Glutamatergic neuron (in vitro differentiated cells): Measurements from ENCODE around the gene C12orf75. TPM values are rescaled to one million over a fixed set of nuclear protein-coding genes. Genes with fewer than 3 reads are reported as not detected.

Source experiments
- DNase-seq: peaks from one replicate; pipeline ENCODE4 v3.0.0; 2022
- H3K27ac Mint-ChIP-seq: one replicate; pipeline ENCODE4 v1.8.0; 2020; ENCODE audit warnings: mild to moderate bottlenecking, mixed read lengths, inconsistent platforms; ENCODE audit not compliant: unreplicated experiment
- H3K27me3 Mint-ChIP-seq: one replicate; pipeline ENCODE4 v1.8.0; 2020; ENCODE audit warnings: mild to moderate bottlenecking, moderate library complexity, mixed read lengths, inconsistent platforms; ENCODE audit not compliant: unreplicated experiment
- H3K36me3 Mint-ChIP-seq: one replicate; pipeline ENCODE4 v1.8.0; 2020; ENCODE audit warnings: mild to moderate bottlenecking, mixed read lengths, inconsistent platforms; ENCODE audit not compliant: unreplicated experiment
- H3K4me1 Mint-ChIP-seq: one replicate; pipeline ENCODE4 v1.8.0; 2020; ENCODE audit warnings: mild to moderate bottlenecking, low read depth, mixed read lengths, inconsistent platforms; ENCODE audit not compliant: unreplicated experiment
- H3K4me3 Mint-ChIP-seq: one replicate; pipeline ENCODE4 v1.8.0; 2020; ENCODE audit warnings: mild to moderate bottlenecking, mixed read lengths, inconsistent platforms; ENCODE audit not compliant: unreplicated experiment
- H3K9me3 Mint-ChIP-seq: one replicate; pipeline ENCODE4 v1.8.0; 2020; ENCODE audit warnings: mild to moderate bottlenecking, moderate library complexity, mixed read lengths, inconsistent platforms; ENCODE audit not compliant: unreplicated experiment
- CTCF ChIP-seq: fragments of 200-600 bp; sonication (generic); IDR thresholded peaks from one replicate; pipeline ENCODE4 v1.5.0; 2021; ENCODE audit not compliant: partially characterized antibody, unreplicated experiment
- total RNA-seq: library from RNA; stranded (reverse); fragmentation: NEBNext Ultra II Directional; extraction: Animal tissue kit (Norgen Biotek cat#: 25700); gene quantifications from one replicate; pipeline ENCODE4 v1.2.1, GENCODE V29; 2021; ENCODE audit not compliant: unreplicated experiment

Gene C12orf75
- total RNA-seq, 1 donor from 2014 or later: 9.4 TPM

DNA sequence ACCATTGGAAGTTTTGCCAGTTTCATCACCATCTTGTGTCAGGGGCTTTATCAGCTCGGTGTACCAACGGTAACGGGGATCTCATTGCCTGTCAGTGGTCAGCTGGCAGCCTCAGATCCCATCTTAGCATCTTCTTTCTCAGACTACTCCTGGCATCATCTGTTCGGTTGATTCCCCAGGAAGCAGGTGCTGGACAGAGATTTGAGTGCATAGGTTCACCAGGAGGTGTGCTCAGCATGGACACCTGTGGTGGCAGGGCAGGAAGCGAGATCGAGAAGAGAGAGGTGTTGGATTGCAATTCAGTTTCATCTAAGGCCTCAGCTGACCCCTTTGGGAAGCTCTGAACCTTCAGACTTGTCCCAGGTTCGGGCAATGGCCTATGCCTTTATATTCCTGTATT is 76.0 kb downstream of the C12orf75 start:
- DNase-seq: no peak
- Mint-ChIP-seq H3K36me3 (peaks cover 15% of the 10 kb centered on the region), H3K4me3 (no peak overlapping the region), H3K9me3 (peaks cover 12% of the 10 kb centered on the region), H3K27ac (no peak overlapping the region), H3K27me3 (peaks cover 4% of the 10 kb centered on the region), H3K4me1 (peaks cover 18% of the 10 kb centered on the region)
- no peak for TF ChIP-seq CTCF

- H3K27ac Mint-ChIP-seq: no peak overlapping the region
- TF ChIP-seq CTCF: no peak
- H3K36me3 Mint-ChIP-seq: peaks cover 9% of the 10 kb centered on the region
- no peak for DNase-seq
- H3K4me1 Mint-ChIP-seq: peaks cover 23% of the 10 kb centered on the region
- H3K9me3 Mint-ChIP-seq: peaks cover 9% of the 10 kb centered on the region
- H3K4me3 Mint-ChIP-seq: peak overlapping the region; percentile 82
- H3K27me3 Mint-ChIP-seq: peaks cover 6% of the 10 kb centered on the region
Measured at GRCh38 chr12:105409279-105409678, 78.8 kb downstream of the C12orf75 start.

DNA sequence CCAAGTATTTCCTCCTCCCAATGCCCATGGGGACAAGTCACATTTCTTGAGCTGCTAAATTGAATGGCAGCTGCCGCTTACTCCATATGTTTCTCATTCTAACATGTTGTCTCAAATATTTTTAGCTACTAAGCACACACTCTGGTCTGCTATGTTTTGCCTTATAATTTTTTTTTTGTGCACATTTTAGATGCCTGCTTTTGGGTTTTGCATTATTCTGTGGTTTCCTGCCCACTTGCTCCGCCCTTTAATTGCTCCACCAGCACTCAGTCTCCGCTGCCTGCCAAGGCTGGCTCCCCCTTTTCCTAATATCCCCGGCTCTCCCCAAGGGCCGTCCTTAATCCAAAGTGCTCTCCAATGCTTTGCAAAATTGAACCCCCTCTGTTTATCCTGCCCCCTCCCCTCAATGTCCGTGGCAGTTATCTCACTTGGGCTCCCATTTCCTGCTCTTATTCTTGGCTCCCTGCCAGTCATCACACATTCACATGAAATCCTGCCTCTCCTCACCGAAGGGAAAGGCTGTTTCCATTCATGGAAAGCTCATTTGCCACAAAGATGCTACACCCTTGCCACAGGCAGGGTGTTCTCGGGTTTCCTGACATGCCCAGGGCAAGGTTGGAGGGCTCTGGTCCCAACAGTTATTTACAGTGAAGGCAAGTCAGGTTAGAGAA is 79.4 kb downstream of the C12orf75 start:
- Mint-ChIP-seq H3K36me3 (peaks cover 7% of the 10 kb centered on the region), H3K9me3 (peaks cover 7% of the 10 kb centered on the region), H3K27ac (peak overlapping the region; percentile 74)

DNA sequence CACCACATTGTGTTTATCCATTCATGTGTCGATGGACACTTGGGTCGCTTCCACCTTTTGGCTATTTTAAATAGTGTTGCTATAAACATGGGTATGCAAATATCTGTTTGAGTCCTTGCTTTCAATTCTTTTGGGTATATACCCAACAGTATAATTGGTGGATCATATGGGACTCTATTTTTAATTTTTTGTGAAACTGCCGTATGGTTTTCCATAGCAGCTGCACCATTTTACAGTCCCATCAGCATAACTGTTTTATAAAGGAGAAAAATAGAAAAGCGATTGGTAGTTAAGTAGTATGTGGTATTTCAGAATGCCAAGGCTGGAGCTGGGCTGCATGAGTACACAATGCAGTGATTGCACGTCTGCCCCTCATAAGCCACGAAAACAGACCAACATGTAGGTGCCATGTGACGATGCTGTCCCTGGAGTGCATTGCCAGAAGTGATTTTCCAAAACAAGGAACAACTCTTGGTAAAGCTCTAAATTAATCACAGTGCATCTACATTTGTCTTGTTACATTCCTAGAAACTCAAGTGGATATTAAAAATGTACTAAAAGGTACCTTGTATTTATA is 83.5 kb downstream of the C12orf75 start:
- Mint-ChIP-seq H3K4me3 (no peak overlapping the region), H3K27me3 (peaks cover 5% of the 10 kb centered on the region), H3K9me3 (peaks cover 9% of the 10 kb centered on the region), H3K27ac (no peak overlapping the region), H3K4me1 (peaks cover 26% of the 10 kb centered on the region), H3K36me3 (peaks cover 4% of the 10 kb centered on the region)
- no peak for TF ChIP-seq CTCF
- no peak for DNase-seq

More for the DNA sequence above, 79.4 kb downstream of the C12orf75 start:
- Mint-ChIP-seq H3K27me3 (peaks cover 6% of the 10 kb centered on the region), H3K4me3 (peak overlapping the region; percentile 82), H3K4me1 (peaks cover 23% of the 10 kb centered on the region)
- peak; percentile 46 for DNase-seq
- no peak for TF ChIP-seq CTCF

GRCh38 chr12:105417732-105418131 is 87.2 kb downstream of the C12orf75 start:
- no peak for DNase-seq
- Mint-ChIP-seq H3K27ac (no peak overlapping the region), H3K9me3 (peaks cover 2% of the 10 kb centered on the region), H3K27me3 (peaks cover 2% of the 10 kb centered on the region), H3K4me1 (peaks cover 14% of the 10 kb centered on the region), H3K36me3 (peaks cover 4% of the 10 kb centered on the region), H3K4me3 (no peak overlapping the region)
- no peak for TF ChIP-seq CTCF
